ENCODE results near the gene PREPL. TPM values are rescaled to one million over a fixed set of nuclear protein-coding genes. Genes with fewer than 3 reads are reported as not detected.

PREPL gene
- total and polyA plus RNA-seq, 9 of the 15 experiments (the other 6 are each of a cell fraction or from before 2014, with no cell fraction given) = 11.6 to 58.9 (median 27.2) TPM

- TF ChIP-seq CEBPG (CRISPR knock-in tag; IDR thresholded peaks at IDR 0.05) (no peak), CEBPG (tag; conservative IDR thresholded peaks at IDR 0.05 in 1 of 2, IDR thresholded peaks at IDR 0.05 in 1 of 2) (no peak), ARID2 (IDR thresholded peaks at IDR 0.05) (no peak), ARID4B (CRISPR knock-in tag; IDR thresholded peaks at IDR 0.05) (no peak), PCBP1 (IDR thresholded peaks at IDR 0.05; ENCODE audit: low read depth, low read length, poor library complexity, severe bottlenecking) (no peak), FOS (IDR thresholded peaks at IDR 0.05; ENCODE audit: extremely low read depth, insufficient read length) (no peak), KAT2B (IDR thresholded peaks at IDR 0.05; ENCODE audit: low read depth, low read length) (no peak), PRDM10 (IDR thresholded peaks at IDR 0.05; ENCODE audit: partially characterized antibody) (no peak), ZNF77 (CRISPR knock-in tag; IDR thresholded peaks at IDR 0.05) (no peak), ZBTB26 (CRISPR knock-in tag; IDR thresholded peaks at IDR 0.05) (no peak), GATAD2B (IDR thresholded peaks at IDR 0.05; ENCODE audit: borderline replicate concordance) (no peak), GTF2E2 (tag; IDR thresholded peaks at IDR 0.05) (no peak), WHSC1 (IDR thresholded peaks at IDR 0.05; ENCODE audit: low read length) (no peak), MEF2D (tag; conservative IDR thresholded peaks at IDR 0.05; ENCODE audit: low read depth) (no peak)
- TF ChIP-seq, protein P1, sequence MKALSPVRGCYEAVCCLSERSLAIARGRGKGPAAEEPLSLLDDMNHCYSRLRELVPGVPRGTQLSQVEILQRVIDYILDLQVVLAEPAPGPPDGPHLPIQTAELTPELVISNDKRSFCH (CRISPR knock-in tag; IDR thresholded peaks at IDR 0.05) = no peak
- TF ChIP-seq, protein P1 (tag; IDR thresholded peaks at IDR 0.05) = no peak
Observed at GRCh38 chr2:44388877-44389276, 27.6 kb upstream of the PREPL start (continued).

Measured in K562 (cell line).